Osteoblast (primary cell): ENCODE measurements around the gene VSIR. TPM values are rescaled to one million over a fixed set of nuclear protein-coding genes. Genes with fewer than 3 reads are reported as not detected.

Source experiments
- DNase-seq: peaks from one replicate; pipeline ENCODE4 v3.0.0; 2011; ENCODE audit warnings: low spot score, mixed read lengths; ENCODE audit not compliant: insufficient read length; ENCODE audit errors: missing footprints
- H2AFZ ChIP-seq: 2 replicates; pipeline ENCODE4 v1.6.0; 2011; ENCODE audit warnings: mild to moderate bottlenecking, low read length
- H3K27ac ChIP-seq: 2 replicates; pipeline ENCODE4 v1.5.1; 2011; ENCODE audit warnings: mild to moderate bottlenecking, low read depth, low read length, moderate library complexity
- H3K27me3 ChIP-seq: 2 replicates; pipeline ENCODE4 v1.6.0; 2012; ENCODE audit warnings: mild to moderate bottlenecking, control low read depth, inconsistent platforms, low read length, moderate library complexity; ENCODE audit not compliant: insufficient read depth
- H3K36me3 ChIP-seq: 2 replicates; pipeline ENCODE4 v1.5.1; 2011; ENCODE audit warnings: mild to moderate bottlenecking, low read length, control low read depth, moderate library complexity; ENCODE audit not compliant: insufficient read depth
- H3K4me1 ChIP-seq: 2 replicates; pipeline ENCODE4 v1.5.1; 2011; ENCODE audit warnings: mild to moderate bottlenecking, low read length, control low read depth, moderate library complexity; ENCODE audit not compliant: insufficient read depth
- H3K4me2 ChIP-seq: 2 replicates; pipeline ENCODE4 v1.6.0; 2011; ENCODE audit warnings: mild to moderate bottlenecking, low read length; ENCODE audit not compliant: insufficient read depth
- H3K4me3 ChIP-seq: fragments of 200-600 bp; sonication (generic); 3 replicates; pipeline ENCODE4 v1.5.1; 2012; ENCODE audit warnings: mild to moderate bottlenecking, low read length, inconsistent platforms; ENCODE audit not compliant: insufficient read depth
- H3K79me2 ChIP-seq: 2 replicates; pipeline ENCODE4 v1.6.0; 2012; ENCODE audit warnings: mild to moderate bottlenecking, low read length, control low read depth, inconsistent platforms; ENCODE audit not compliant: insufficient read depth
- H3K9me3 ChIP-seq: 2 replicates; pipeline ENCODE4 v1.5.1; 2011; ENCODE audit warnings: low read depth, low read length, control low read depth
- H4K20me1 ChIP-seq: 2 replicates; pipeline ENCODE4 v1.6.0; 2012; ENCODE audit warnings: mild to moderate bottlenecking, low read length, control low read depth; ENCODE audit not compliant: insufficient read depth
- total RNA-seq: library from RNA; depleted of rRNA; stranded (reverse); fragments of >200 nt; gene quantifications from 2 replicates; pipeline ENCODE4 v1.2.3, GENCODE V29; 2012
- TF ChIP-seq, protein P1 (sequence below): IDR thresholded peaks from 2 replicates; pipeline ENCODE4 v1.5.1; 2011; ENCODE audit warnings: mild to moderate bottlenecking, low read depth, low read length, moderate library complexity; ENCODE audit errors: extremely low read depth

VSIR gene
- total RNA-seq, 1 donor, result 75.3 TPM

DNA sequence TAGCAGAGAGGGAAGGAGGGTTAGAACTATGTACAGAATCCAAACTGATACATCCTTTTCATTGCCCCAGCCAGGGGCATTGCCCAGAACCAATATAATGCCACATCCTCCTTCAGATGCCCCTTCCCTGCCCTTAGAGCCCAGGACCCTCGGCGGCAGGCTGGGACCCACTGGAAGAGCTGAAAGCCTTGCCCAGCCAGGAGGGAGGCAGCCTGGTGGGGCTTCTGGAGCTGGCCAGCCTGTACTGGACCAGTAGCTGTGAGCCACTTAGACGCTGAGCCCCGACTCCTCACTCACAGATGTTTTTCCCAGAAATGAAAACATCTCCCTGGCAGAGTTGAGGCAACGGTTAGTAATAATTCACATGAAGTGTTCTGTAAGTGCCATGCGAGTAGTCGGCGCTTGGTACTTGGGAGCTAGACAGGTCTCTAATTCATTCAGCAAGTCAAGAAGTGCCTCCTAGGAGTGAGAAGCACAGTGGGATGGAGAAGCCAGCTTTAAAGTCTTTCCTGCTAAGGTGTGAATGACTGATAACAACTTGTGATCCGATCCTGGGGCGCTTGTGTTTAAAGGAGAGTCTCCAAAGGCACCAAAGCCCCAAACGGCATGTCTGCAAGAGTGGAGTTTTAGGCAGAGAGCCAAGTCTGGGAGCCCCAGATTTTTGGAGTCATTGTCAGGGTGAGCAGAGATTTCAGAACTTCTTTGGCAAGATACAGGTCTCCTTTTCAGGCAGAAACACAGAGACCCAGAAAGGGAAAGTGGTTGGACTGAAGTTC lies 9.8 kb downstream of the VSIR start:
- Histone ChIP-seq H2AFZ (no peak overlapping the region), H3K36me3 (peaks cover 11% of the 10 kb centered on the region), H4K20me1 (peaks cover 11% of the 10 kb centered on the region), H3K27ac (peak overlapping the region; percentile 8), H3K4me2 (no peak overlapping the region), H3K4me3 (no peak overlapping the region), H3K9me3 (no peaks in the 10 kb centered on the region), H3K4me1 (peaks cover 48% of the 10 kb centered on the region), H3K79me2 (peaks cover 6% of the 10 kb centered on the region), H3K27me3 (no peaks in the 10 kb centered on the region)
- peak; percentile 86 for DNase-seq
- TF ChIP-seq, protein P1, sequence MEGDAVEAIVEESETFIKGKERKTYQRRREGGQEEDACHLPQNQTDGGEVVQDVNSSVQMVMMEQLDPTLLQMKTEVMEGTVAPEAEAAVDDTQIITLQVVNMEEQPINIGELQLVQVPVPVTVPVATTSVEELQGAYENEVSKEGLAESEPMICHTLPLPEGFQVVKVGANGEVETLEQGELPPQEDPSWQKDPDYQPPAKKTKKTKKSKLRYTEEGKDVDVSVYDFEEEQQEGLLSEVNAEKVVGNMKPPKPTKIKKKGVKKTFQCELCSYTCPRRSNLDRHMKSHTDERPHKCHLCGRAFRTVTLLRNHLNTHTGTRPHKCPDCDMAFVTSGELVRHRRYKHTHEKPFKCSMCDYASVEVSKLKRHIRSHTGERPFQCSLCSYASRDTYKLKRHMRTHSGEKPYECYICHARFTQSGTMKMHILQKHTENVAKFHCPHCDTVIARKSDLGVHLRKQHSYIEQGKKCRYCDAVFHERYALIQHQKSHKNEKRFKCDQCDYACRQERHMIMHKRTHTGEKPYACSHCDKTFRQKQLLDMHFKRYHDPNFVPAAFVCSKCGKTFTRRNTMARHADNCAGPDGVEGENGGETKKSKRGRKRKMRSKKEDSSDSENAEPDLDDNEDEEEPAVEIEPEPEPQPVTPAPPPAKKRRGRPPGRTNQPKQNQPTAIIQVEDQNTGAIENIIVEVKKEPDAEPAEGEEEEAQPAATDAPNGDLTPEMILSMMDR, result no peak

- Histone ChIP-seq H3K27ac (no peak overlapping the region), H3K36me3 (peaks cover 21% of the 10 kb centered on the region), H2AFZ (no peak overlapping the region), H3K4me2 (no peak overlapping the region), H3K9me3 (no peaks in the 10 kb centered on the region), H3K4me3 (no peak overlapping the region), H3K27me3 (no peaks in the 10 kb centered on the region), H3K4me1 (peaks cover 37% of the 10 kb centered on the region), H3K79me2 (peaks cover 6% of the 10 kb centered on the region), H4K20me1 (peaks cover 11% of the 10 kb centered on the region)
- TF ChIP-seq, protein P1, result no peak
- no peak for DNase-seq
Observed at GRCh38 chr10:71762324-71762723, 11.0 kb downstream of the VSIR start.

DNA sequence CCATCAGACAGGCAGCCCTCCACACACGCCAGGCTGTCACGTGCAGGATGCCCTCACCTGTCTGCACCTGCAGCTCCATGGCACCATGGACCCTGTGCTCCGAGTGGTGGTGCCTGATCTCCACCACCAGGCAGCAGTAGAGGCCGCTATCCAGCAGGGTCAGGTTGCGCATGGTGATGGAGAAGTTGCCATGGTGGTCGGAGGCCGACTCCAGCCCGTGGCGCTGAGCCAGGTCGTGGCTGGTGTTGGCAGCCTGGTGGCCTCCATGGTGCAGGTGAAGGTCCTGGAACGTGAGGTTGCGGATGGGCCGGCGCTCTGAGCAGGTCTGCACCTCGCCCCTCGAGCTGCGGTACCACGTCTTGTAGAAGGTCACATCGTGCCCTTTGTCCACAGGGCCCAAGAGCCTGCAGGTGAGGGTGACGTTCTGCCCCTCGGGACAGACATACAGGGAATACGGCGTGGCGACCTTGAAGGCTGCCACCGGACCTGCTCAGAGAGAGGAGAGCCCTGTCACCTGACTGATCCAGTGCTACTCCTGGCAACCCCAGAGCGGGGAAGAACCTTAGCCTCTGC lies 11.7 kb downstream of the VSIR start:
- Histone ChIP-seq H4K20me1 (peaks cover 11% of the 10 kb centered on the region), H3K36me3 (peaks cover 21% of the 10 kb centered on the region), H3K4me1 (peaks cover 31% of the 10 kb centered on the region), H3K4me2 (no peak overlapping the region), H3K27me3 (no peaks in the 10 kb centered on the region), H3K4me3 (no peak overlapping the region), H2AFZ (no peak overlapping the region), H3K27ac (no peak overlapping the region), H3K9me3 (no peaks in the 10 kb centered on the region), H3K79me2 (peaks cover 6% of the 10 kb centered on the region)
- DNase-seq, result peak; percentile 57
- TF ChIP-seq, protein P1, result no peak

DNA sequence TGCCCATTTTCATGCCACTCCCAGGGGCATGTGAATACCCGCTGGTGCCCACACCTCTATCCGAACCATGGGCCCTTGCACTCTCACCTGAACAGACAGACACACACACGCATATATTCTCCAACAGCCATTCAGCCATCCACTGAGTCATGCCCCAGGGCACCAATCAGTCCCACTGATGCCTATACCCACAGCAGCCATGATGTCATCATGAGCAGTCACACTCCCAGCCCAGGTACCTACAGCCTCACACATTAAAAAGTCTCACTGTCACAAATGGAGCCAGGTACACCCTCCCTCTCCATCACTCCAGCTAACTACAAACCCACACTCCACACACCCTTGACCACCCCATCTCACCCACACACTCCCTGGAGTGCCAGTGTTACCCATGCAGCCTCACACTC lies 12.2 kb downstream of the VSIR start:
- peaks cover 21% of the 10 kb centered on the region for H3K36me3 ChIP-seq
- H3K9me3 ChIP-seq, result no peaks in the 10 kb centered on the region
- H3K79me2 ChIP-seq, result peaks cover 4% of the 10 kb centered on the region
- H3K27me3 ChIP-seq, result no peaks in the 10 kb centered on the region
- H3K4me2 ChIP-seq, result no peak overlapping the region
- H3K27ac ChIP-seq, result no peak overlapping the region
- peak; percentile 72 for DNase-seq
- no peak overlapping the region for H2AFZ ChIP-seq
- H3K4me1 ChIP-seq, result peaks cover 27% of the 10 kb centered on the region
- TF ChIP-seq, protein P1, result no peak
- no peak overlapping the region for H3K4me3 ChIP-seq
- peaks cover 11% of the 10 kb centered on the region for H4K20me1 ChIP-seq
